Suprapubic skin (tissue), 4 donors: ENCODE measurements around the gene GPR52. TPM values are rescaled to one million over a fixed set of nuclear protein-coding genes. Genes with fewer than 3 reads are reported as not detected.
"Not testable (repeated sequence)": the region's sequence is repeated elsewhere in the genome, so short reads cannot be mapped to it uniquely, and the experiment has no call there.

Experiments
- DNase-seq, 2 donors: peaks; one replicate each; pipeline ENCODE4 v3.0.0-alpha.2; 2019; ENCODE audit warnings: low spot score in 2 of 2
- H3K27ac ChIP-seq: fragments of 200-600 bp; sonication (generic); one replicate; pipeline ENCODE4 v1.5.1; 2019
- H3K27me3 ChIP-seq: fragments of 200-600 bp; sonication (generic); one replicate; pipeline ENCODE4 v1.5.1; 2019
- H3K36me3 ChIP-seq: fragments of 200-600 bp; sonication (generic); one replicate; pipeline ENCODE4 v1.5.1; 2019
- H3K4me1 ChIP-seq: fragments of 200-600 bp; sonication (generic); one replicate; pipeline ENCODE4 v1.5.1; 2019
- H3K4me3 ChIP-seq: fragments of 200-600 bp; sonication (generic); one replicate; pipeline ENCODE4 v1.5.1; 2019; ENCODE audit warnings: mild to moderate bottlenecking
- H3K9me3 ChIP-seq: fragments of 200-600 bp; sonication (generic); one replicate; pipeline ENCODE4 v1.5.1; 2019
- EP300 ChIP-seq: sonication (generic); formaldehyde crosslinking; IDR thresholded peaks from one replicate; pipeline ENCODE4 v1.6.1; 2017; ENCODE audit warnings: antibody characterized with exemption
- POLR2A ChIP-seq, 2 donors: fragments of 450-650 bp; IDR thresholded peaks; one replicate each; pipeline ENCODE4 v1.6.1; 2017; ENCODE audit warnings: antibody characterized with exemption in 2 of 2, mild to moderate bottlenecking in 2 of 2, moderate library complexity in 2 of 2
- POLR2AphosphoS5 ChIP-seq, 3 donors: sonication (generic); formaldehyde crosslinking; IDR thresholded peaks; one replicate each; pipeline ENCODE4 v1.6.1; 2017; ENCODE audit warnings: antibody characterized with exemption in 3 of 3
- WGBS: methylation state at CpG from one replicate; pipeline ENCODE4 v1.1.5; 2018; 5-methylcytosine and 5-hydroxymethylcytosine counted together
- total RNA-seq, 4 donors: library from RNA; depleted of rRNA; stranded (reverse); fragments of >200 nt; gene quantifications; one replicate each; pipeline ENCODE4 v1.1.0, GENCODE V29; 2016
- TF ChIP-seq, protein P1 (sequence below), 2 donors: fragments of 200-600 bp in 1 of 2; fragments of 450-650 bp in 1 of 2; sonication (generic) in 1 of 2; IDR thresholded peaks; one replicate each; pipeline ENCODE4 v1.5.1; 2016 to 2019; ENCODE audit warnings: antibody characterized with exemption in 2 of 2, mild to moderate bottlenecking in 1 of 2, moderate library complexity in 1 of 2

The GPR52 gene
- total RNA-seq, 4 donors from 2014 or later = 1.6 to 5.6 (median 1.8) TPM

DNA sequence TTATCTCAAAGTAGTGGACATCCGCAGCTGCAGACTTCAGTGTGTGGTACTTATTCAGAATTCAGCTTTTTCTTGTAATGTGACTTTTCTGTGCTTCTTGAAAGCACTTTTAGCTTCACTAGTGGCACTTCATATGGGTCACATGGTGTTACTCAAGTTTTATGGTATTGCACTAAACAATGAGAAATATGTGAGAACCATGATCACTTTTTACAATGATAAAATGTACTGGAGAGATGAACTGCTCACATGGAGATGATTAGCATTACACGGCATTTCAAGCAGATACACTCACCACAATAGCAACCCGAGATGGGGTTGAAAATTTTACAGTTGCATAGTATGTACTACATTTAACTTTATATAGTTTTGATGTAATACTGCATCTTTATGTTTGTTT lies 40.1 kb upstream of the GPR52 start:
- no peak overlapping the region for H3K27ac ChIP-seq
- H3K36me3 ChIP-seq = no peaks in the 10 kb centered on the region
- TF ChIP-seq, protein P1, sequence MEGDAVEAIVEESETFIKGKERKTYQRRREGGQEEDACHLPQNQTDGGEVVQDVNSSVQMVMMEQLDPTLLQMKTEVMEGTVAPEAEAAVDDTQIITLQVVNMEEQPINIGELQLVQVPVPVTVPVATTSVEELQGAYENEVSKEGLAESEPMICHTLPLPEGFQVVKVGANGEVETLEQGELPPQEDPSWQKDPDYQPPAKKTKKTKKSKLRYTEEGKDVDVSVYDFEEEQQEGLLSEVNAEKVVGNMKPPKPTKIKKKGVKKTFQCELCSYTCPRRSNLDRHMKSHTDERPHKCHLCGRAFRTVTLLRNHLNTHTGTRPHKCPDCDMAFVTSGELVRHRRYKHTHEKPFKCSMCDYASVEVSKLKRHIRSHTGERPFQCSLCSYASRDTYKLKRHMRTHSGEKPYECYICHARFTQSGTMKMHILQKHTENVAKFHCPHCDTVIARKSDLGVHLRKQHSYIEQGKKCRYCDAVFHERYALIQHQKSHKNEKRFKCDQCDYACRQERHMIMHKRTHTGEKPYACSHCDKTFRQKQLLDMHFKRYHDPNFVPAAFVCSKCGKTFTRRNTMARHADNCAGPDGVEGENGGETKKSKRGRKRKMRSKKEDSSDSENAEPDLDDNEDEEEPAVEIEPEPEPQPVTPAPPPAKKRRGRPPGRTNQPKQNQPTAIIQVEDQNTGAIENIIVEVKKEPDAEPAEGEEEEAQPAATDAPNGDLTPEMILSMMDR (IDR thresholded peaks at IDR 0.05) = no peak
- TF ChIP-seq POLR2AphosphoS5 (IDR thresholded peaks at IDR 0.05) = no peak
- no peak for TF ChIP-seq POLR2A (IDR thresholded peaks at IDR 0.05)
- TF ChIP-seq EP300 = no peak
- no peak for DNase-seq
- H3K27me3 ChIP-seq = no peaks in the 10 kb centered on the region
- H3K9me3 ChIP-seq = no peaks in the 10 kb centered on the region
- no peak overlapping the region for H3K4me3 ChIP-seq
- 85% methylated on average over 3 of the region's 3 CpGs for WGBS
- no peaks in the 10 kb centered on the region for H3K4me1 ChIP-seq

DNA sequence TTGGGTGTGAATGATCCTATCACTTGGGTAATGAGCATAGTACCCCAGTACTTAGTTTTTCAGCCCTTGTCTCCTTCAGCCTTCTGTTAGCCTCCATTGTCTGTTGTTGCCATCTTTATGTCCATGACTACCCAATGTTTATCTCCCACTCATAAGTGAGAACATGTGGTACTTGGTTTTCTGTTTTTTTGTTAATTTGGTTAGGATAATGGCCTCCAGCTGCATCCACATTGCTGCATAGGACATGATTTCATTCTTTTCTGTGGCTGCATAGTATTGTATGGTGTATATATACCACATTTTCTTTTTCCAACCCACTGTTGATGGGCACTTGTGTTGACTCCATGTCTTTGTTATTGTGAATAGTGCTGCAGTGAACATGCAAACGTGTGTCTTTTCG lies 39.6 kb upstream of the GPR52 start:
- Histone ChIP-seq H3K27ac (no peak overlapping the region), H3K4me3 (no peak overlapping the region), H3K9me3 (no peaks in the 10 kb centered on the region), H3K4me1 (no peaks in the 10 kb centered on the region), H3K36me3 (no peaks in the 10 kb centered on the region), H3K27me3 (no peaks in the 10 kb centered on the region)
- 45% methylated on average over 2 of the region's 2 CpGs for WGBS
- TF ChIP-seq, protein P1 (IDR thresholded peaks at IDR 0.05) = no peak
- no peak for TF ChIP-seq POLR2A (IDR thresholded peaks at IDR 0.05)
- TF ChIP-seq EP300 = no peak
- no peak for TF ChIP-seq POLR2AphosphoS5 (IDR thresholded peaks at IDR 0.05)
- no peak for DNase-seq

DNA sequence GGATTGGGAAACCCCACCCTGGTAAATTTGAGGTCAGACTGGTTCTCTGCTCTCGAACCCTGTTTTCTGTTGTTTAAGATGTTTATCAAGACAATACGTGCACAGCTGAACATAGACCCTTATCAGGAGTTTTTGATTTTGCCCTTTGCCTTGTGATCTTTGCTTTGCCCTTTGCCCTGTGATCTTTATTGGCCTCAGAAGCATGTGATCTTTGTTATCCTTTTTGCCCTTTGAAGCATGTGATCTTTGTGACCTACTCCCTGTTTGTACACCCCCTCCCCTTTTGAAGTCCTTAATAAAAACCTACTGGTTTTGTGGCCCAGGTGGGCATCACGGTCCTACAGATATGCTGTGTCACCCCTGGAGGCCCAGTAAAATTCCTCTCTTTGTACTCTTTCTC lies 38.0 kb upstream of the GPR52 start:
- H3K4me1 ChIP-seq, DNase-seq, H3K27ac ChIP-seq, H3K27me3 ChIP-seq, H3K36me3 ChIP-seq, H3K9me3 ChIP-seq, H3K4me3 ChIP-seq: not testable (repeated sequence)
- WGBS = 93% methylated on average over 3 of the region's 3 CpGs

- TF ChIP-seq EP300 (no peak), POLR2A (IDR thresholded peaks at IDR 0.05) (no peak), POLR2AphosphoS5 (IDR thresholded peaks at IDR 0.05) (no peak)
- TF ChIP-seq, protein P1 (IDR thresholded peaks at IDR 0.05) = no peak
- Histone ChIP-seq H3K4me1 (no peaks in the 10 kb centered on the region), H3K4me3 (no peak overlapping the region), H3K36me3 (no peaks in the 10 kb centered on the region), H3K27ac (no peak overlapping the region), H3K9me3 (no peaks in the 10 kb centered on the region), H3K27me3 (no peaks in the 10 kb centered on the region)
- DNase-seq = no peak
- 78% methylated on average over 4 of the region's 4 CpGs for WGBS
Observed at GRCh38 chr1:174413632-174414031, 34.1 kb upstream of the GPR52 start.

- Histone ChIP-seq H3K27ac (no peak overlapping the region), H3K4me1 (no peaks in the 10 kb centered on the region), H3K27me3 (no peaks in the 10 kb centered on the region), H3K4me3 (no peak overlapping the region), H3K9me3 (no peaks in the 10 kb centered on the region), H3K36me3 (no peaks in the 10 kb centered on the region)
- WGBS = 35% methylated on average over 1 of the region's 1 CpG
- TF ChIP-seq EP300 = no peak
- TF ChIP-seq, protein P1 (IDR thresholded peaks at IDR 0.05) = no peak
- no peak for TF ChIP-seq POLR2A (IDR thresholded peaks at IDR 0.05)
- TF ChIP-seq POLR2AphosphoS5 (IDR thresholded peaks at IDR 0.05) = no peak
- DNase-seq = no peak
Observed at GRCh38 chr1:174414203-174414602, 33.6 kb upstream of the GPR52 start.

- 92% methylated on average over 2 of the region's 2 CpGs for WGBS
- TF ChIP-seq POLR2A (IDR thresholded peaks at IDR 0.05) = no peak
- no peak for TF ChIP-seq POLR2AphosphoS5 (IDR thresholded peaks at IDR 0.05)
- TF ChIP-seq, protein P1 (IDR thresholded peaks at IDR 0.05) = no peak
- no peak for TF ChIP-seq EP300
- no peaks in the 10 kb centered on the region for H3K4me1 ChIP-seq
- H3K4me3 ChIP-seq = no peak overlapping the region
- DNase-seq = no peak
- no peaks in the 10 kb centered on the region for H3K36me3 ChIP-seq
- H3K27me3 ChIP-seq = no peaks in the 10 kb centered on the region
- no peaks in the 10 kb centered on the region for H3K9me3 ChIP-seq
- H3K27ac ChIP-seq = no peak overlapping the region
Observed at GRCh38 chr1:174415506-174415905, 32.3 kb upstream of the GPR52 start.
